ENCODE measurements around the gene PGA5.
"Not testable (repeated sequence)": the region's sequence is repeated elsewhere in the genome, so short reads cannot be mapped to it uniquely, and the experiment has no call there.

- TF ChIP-seq SREBF2 (IDR thresholded peaks at IDR 0.05; ENCODE audit: low read length); PBX3 (IDR thresholded peaks at IDR 0.05; ENCODE audit: insufficient replicate concordance, low read depth, low read length); CTCF (IDR thresholded peaks at IDR 0.05 in 2 of 3, conservative IDR thresholded peaks at IDR 0.05 in 1 of 3; ENCODE audit: control insufficient read depth in 2 of 3, extremely low read depth in 1 of 3, insufficient read depth in 1 of 3, low read depth in 3 of 3, low read length in 3 of 3); REST (IDR thresholded peaks at IDR 0.05; ENCODE audit: low read depth, low read length); TCF3 (IDR thresholded peaks at IDR 0.05; ENCODE audit: borderline replicate concordance, insufficient read depth, low read depth, low read length); BCL11A (IDR thresholded peaks at IDR 0.05; ENCODE audit: low read depth, low read length); MAX (IDR thresholded peaks at IDR 0.05; ENCODE audit: low read depth, low read length); JUND (IDR thresholded peaks at IDR 0.05; ENCODE audit: low read depth, low read length); POLR2A (IDR thresholded peaks at IDR 0.05; ENCODE audit: low read depth, low read length); SMARCA5 (IDR thresholded peaks at IDR 0.05); ZBTB40 (IDR thresholded peaks at IDR 0.05; ENCODE audit: borderline replicate concordance); SMC3 (IDR thresholded peaks at IDR 0.05; ENCODE audit: borderline replicate concordance, low read length); EP300 (IDR thresholded peaks at IDR 0.05; ENCODE audit: borderline replicate concordance in 1 of 2, control insufficient read depth in 1 of 2, low read depth in 2 of 2, low read length in 2 of 2); RAD21 (IDR thresholded peaks at IDR 0.05; ENCODE audit: insufficient read depth, low read depth, low read length): not testable (repeated sequence)
Measured at GRCh38 chr11:61240875-61241274, at the start of gene PGA5.
